H9 (cell line): ENCODE results near the gene MTCL1. TPM values are rescaled to one million over a fixed set of nuclear protein-coding genes. Genes with fewer than 3 reads are reported as not detected.

Experiments
- DNase-seq: peaks from one replicate; pipeline ENCODE4 v3.0.0-alpha.2; 2017
- H2AFZ ChIP-seq: one replicate; pipeline ENCODE4 v1.6.1; 2013; ENCODE audit warnings: mild to moderate bottlenecking, low read length, control low read depth, moderate library complexity
- H2AK5ac ChIP-seq: 2 replicates; pipeline ENCODE4 v1.6.1; 2013; ENCODE audit warnings: low read length, control low read depth, mixed read lengths; ENCODE audit not compliant: insufficient read length
- H2BK120ac ChIP-seq: one replicate; pipeline ENCODE4 v1.6.1; 2013; ENCODE audit warnings: low read depth, mild to moderate bottlenecking, low read length, control low read depth, inconsistent platforms; ENCODE audit not compliant: poor library complexity, severe bottlenecking
- H2BK12ac ChIP-seq: 2 replicates; pipeline ENCODE4 v1.6.1; 2013; ENCODE audit warnings: low read length, control low read depth, mixed read lengths, low read depth; ENCODE audit not compliant: insufficient read length
- H2BK15ac ChIP-seq: 2 replicates; pipeline ENCODE4 v1.6.1; 2013; ENCODE audit warnings: low read depth, low read length, control low read depth
- H2BK20ac ChIP-seq: one replicate; pipeline ENCODE4 v1.6.1; 2013; ENCODE audit warnings: low read depth, mild to moderate bottlenecking, low read length, control low read depth, inconsistent platforms; ENCODE audit not compliant: poor library complexity, severe bottlenecking
- H2BK5ac ChIP-seq: 2 replicates; pipeline ENCODE4 v1.6.1; 2013; ENCODE audit warnings: low read length, control low read depth, mixed read lengths; ENCODE audit not compliant: insufficient read length
- H3K14ac ChIP-seq: 2 replicates; pipeline ENCODE4 v1.6.1; 2013; ENCODE audit warnings: low read length, control low read depth; ENCODE audit not compliant: insufficient read depth
- H3K18ac ChIP-seq: 2 replicates; pipeline ENCODE4 v1.6.1; 2013; ENCODE audit warnings: low read depth, mild to moderate bottlenecking, mixed read lengths, low read length, control low read depth; ENCODE audit not compliant: insufficient read length
- H3K23ac ChIP-seq: 2 replicates; pipeline ENCODE4 v1.6.1; 2013; ENCODE audit warnings: low read length, control low read depth, mixed read lengths, low read depth; ENCODE audit not compliant: insufficient read length
- H3K23me2 ChIP-seq: 2 replicates; pipeline ENCODE4 v1.6.1; 2013; ENCODE audit warnings: low read depth, mild to moderate bottlenecking, mixed read lengths, low read length, control low read depth; ENCODE audit not compliant: insufficient read length, poor library complexity, severe bottlenecking
- H3K27ac ChIP-seq: 2 replicates; pipeline ENCODE4 v1.5.1; 2013; ENCODE audit warnings: low read length, control low read depth, mixed read lengths, low read depth; ENCODE audit not compliant: insufficient read length
- H3K27me3 ChIP-seq: 2 replicates; pipeline ENCODE4 v1.6.1; 2013; ENCODE audit warnings: low read length, control low read depth, inconsistent platforms; ENCODE audit not compliant: insufficient read depth
- H3K4ac ChIP-seq: 2 replicates; pipeline ENCODE4 v1.6.1; 2013; ENCODE audit warnings: low read depth, mild to moderate bottlenecking, control low read depth, inconsistent platforms, low read length, moderate library complexity
- H3K4me1 ChIP-seq: 2 replicates; pipeline ENCODE4 v1.6.1; 2013; ENCODE audit warnings: low read length, control low read depth, inconsistent platforms; ENCODE audit not compliant: insufficient read depth
- H3K4me2 ChIP-seq: 2 replicates; pipeline ENCODE4 v1.6.1; 2013; ENCODE audit warnings: low read length, control low read depth, mixed read lengths; ENCODE audit not compliant: insufficient read length, insufficient read depth
- H3K56ac ChIP-seq: 2 replicates; pipeline ENCODE4 v1.6.1; 2013; ENCODE audit warnings: low read depth, mild to moderate bottlenecking, mixed read lengths, low read length, control low read depth; ENCODE audit not compliant: insufficient read length
- H3K79me1 ChIP-seq: 2 replicates; pipeline ENCODE4 v1.6.1; 2013; ENCODE audit warnings: low read depth, mild to moderate bottlenecking, moderate library complexity, low read length, control low read depth, inconsistent platforms; ENCODE audit not compliant: insufficient read depth, poor library complexity, severe bottlenecking
- H3K79me2 ChIP-seq: 2 replicates; pipeline ENCODE4 v1.6.1; 2013; ENCODE audit warnings: low read length, control low read depth, inconsistent platforms; ENCODE audit not compliant: insufficient read depth
- H3K9ac ChIP-seq: 2 replicates; pipeline ENCODE4 v1.6.1; 2013; ENCODE audit warnings: low read length, control low read depth, mixed read lengths; ENCODE audit not compliant: insufficient read length; ENCODE audit errors: extremely low read depth
- H3K9me3 ChIP-seq: one replicate; pipeline ENCODE4 v1.6.1; 2013; ENCODE audit warnings: low read depth, low read length, inconsistent platforms; ENCODE audit not compliant: control insufficient read depth
- H3T11ph ChIP-seq: one replicate; pipeline ENCODE4 v1.6.1; 2013; ENCODE audit warnings: mild to moderate bottlenecking, low read length, control low read depth, inconsistent platforms
- H4K20me1 ChIP-seq: one replicate; pipeline ENCODE4 v1.6.1; 2013; ENCODE audit not compliant: control insufficient read depth, insufficient read length, insufficient read depth
- H4K5ac ChIP-seq: 2 replicates; pipeline ENCODE4 v1.6.1; 2013; ENCODE audit warnings: low read depth, mild to moderate bottlenecking, mixed read lengths, low read length, control low read depth; ENCODE audit not compliant: insufficient read length
- H4K8ac ChIP-seq: replicated peaks from 2 replicates; pipeline ENCODE4 v1.6.1; 2013; ENCODE audit warnings: low read length, control low read depth, mixed read lengths, low read depth; ENCODE audit not compliant: insufficient read length
- H4K91ac ChIP-seq: 2 replicates; pipeline ENCODE4 v1.6.1; 2013; ENCODE audit warnings: low read depth, mild to moderate bottlenecking, moderate library complexity, mixed read lengths, low read length, control low read depth; ENCODE audit not compliant: insufficient read length
- H3K27ac Mint-ChIP-seq, 3 experiments: 2 replicates in 2 of 3; 3 replicates in 1 of 3; pipeline ENCODE4 v1.8.0; 2020 to 2021; ENCODE audit warnings: mixed read lengths in 3 of 3, mild to moderate bottlenecking in 1 of 3, moderate library complexity in 1 of 3
- H3K27me3 Mint-ChIP-seq: 2 replicates; pipeline ENCODE4 v1.8.0; 2021; ENCODE audit warnings: low read depth, mild to moderate bottlenecking, moderate library complexity, mixed read lengths
- H3K36me3 Mint-ChIP-seq, 3 experiments: 2 replicates in 2 of 3; 3 replicates in 1 of 3; pipeline ENCODE4 v1.8.0; 2020 to 2021; ENCODE audit warnings: low read depth in 3 of 3, mixed read lengths in 3 of 3; ENCODE audit not compliant: insufficient read depth in 1 of 3
- H3K4me1 Mint-ChIP-seq, 2 experiments: 2 replicates each; pipeline ENCODE4 v1.8.0; 2020; ENCODE audit warnings: mixed read lengths in 2 of 2
- H3K4me3 Mint-ChIP-seq, 2 experiments: 2 replicates in 1 of 2; 3 replicates in 1 of 2; pipeline ENCODE4 v1.8.0; 2020 to 2021; ENCODE audit warnings: mild to moderate bottlenecking in 2 of 2, mixed read lengths in 2 of 2, moderate library complexity in 1 of 2
- H3K9me3 Mint-ChIP-seq, 2 experiments: 2 replicates in 1 of 2; 3 replicates in 1 of 2; pipeline ENCODE4 v1.8.0; 2020; ENCODE audit warnings: mild to moderate bottlenecking in 2 of 2, mixed read lengths in 2 of 2, moderate library complexity in 1 of 2
- CTCF ChIP-seq: fragments of 200-600 bp; sonication (generic); conservative IDR thresholded peaks from 3 replicates; pipeline ENCODE4 v1.8.0; 2021; ENCODE audit warnings: antibody characterized with exemption, mild to moderate bottlenecking
- WGBS: extraction: QIAGEN DNeasy Blood & Tissue Kit; methylation state at CpG from one replicate; pipeline ENCODE4 v1.1.7; 2013; ENCODE audit warnings: missing lambda C conversion rate, low lambda C conversion rate, mixed read lengths; ENCODE audit not compliant: insufficient read length; ENCODE audit errors: extremely low coverage; 5-methylcytosine and 5-hydroxymethylcytosine counted together
- total RNA-seq: library from RNA; stranded (reverse); gene quantifications from 2 replicates; pipeline ENCODE4 v1.2.1, GENCODE V29; 2021

Gene MTCL1
- total RNA-seq, 1 experiment from 2014 or later, result 50.7 TPM

GRCh38 chr18:8724452-8724851 lies 19.1 kb downstream of the MTCL1 start:
- Mint-ChIP-seq H3K4me1 (peaks cover 44 to 49% of the 10 kb centered on the region in 2 experiments), H3K27me3 (no peaks in the 10 kb centered on the region), H3K27ac (peak overlapping the region; percentile 42 to 98 (median 95); a peak in 6 of 7 replicates), H3K36me3 (peaks cover 25 to 69% (median 48%) of the 10 kb centered on the region in 3 experiments), H3K9me3 (peaks cover 0 to 3% of the 10 kb centered on the region in 2 experiments; a peak in 3 of 5 replicates), H3K4me3 (no peak overlapping the region; a peak in 1 of 5 replicates)
- peaks cover 2% of the 10 kb centered on the region for H3K79me1 ChIP-seq
- DNase-seq, result peak; percentile 67
- H3K27me3 ChIP-seq, result no peaks in the 10 kb centered on the region
- no peak overlapping the region for H3T11ph ChIP-seq
- no peak overlapping the region for H2BK120ac ChIP-seq
- no peak overlapping the region for H3K9ac ChIP-seq
- no peak overlapping the region for H2AFZ ChIP-seq
- H4K8ac ChIP-seq, result no peak overlapping the region
- H2BK20ac ChIP-seq, result no peak overlapping the region
- H3K14ac ChIP-seq, result no peak overlapping the region
- no peaks in the 10 kb centered on the region for H3K9me3 ChIP-seq
- TF ChIP-seq CTCF, result no peak
- WGBS, result 100% methylated on average over 1 of the region's 6 CpGs
- H3K56ac ChIP-seq, result no peak overlapping the region
- H3K4me1 ChIP-seq, result no peaks in the 10 kb centered on the region; the same call in 1 of the 2 replicates
- H3K4ac ChIP-seq, result no peak overlapping the region
- no peaks in the 10 kb centered on the region for H3K79me2 ChIP-seq
- H4K5ac ChIP-seq, result no peak overlapping the region
- no peak overlapping the region for H2BK15ac ChIP-seq
- H3K27ac ChIP-seq, result no peak overlapping the region
- no peak overlapping the region for H2BK12ac ChIP-seq
- H3K4me2 ChIP-seq, result no peak overlapping the region
- no peaks in the 10 kb centered on the region for H4K20me1 ChIP-seq
- H4K91ac ChIP-seq, result no peak overlapping the region
- no peak overlapping the region for H3K18ac ChIP-seq
- H2BK5ac ChIP-seq, result no peak overlapping the region
- no peak overlapping the region for H2AK5ac ChIP-seq
- H3K23me2 ChIP-seq, result no peaks in the 10 kb centered on the region
- H3K23ac ChIP-seq, result no peak overlapping the region
